HG03045 (cell line): ENCODE results near the gene GNAQ.
"Not testable (repeated sequence)": the region's sequence is repeated elsewhere in the genome, so short reads cannot be mapped to it uniquely, and the experiment has no call there.

Experiments used
- ATAC-seq: cut with Tn5 transposase; IDR thresholded peaks from one replicate; pipeline ENCODE4 v1.9.1; 2021; ENCODE audit warnings: mild to moderate bottlenecking, moderate library complexity; ENCODE audit not compliant: unreplicated experiment

The GNAQ gene

GRCh38 chr9:77752554-77752953 lies 279.1 kb downstream of the GNAQ start:
- ATAC-seq: no peak

- ATAC-seq: no peak
Measured at GRCh38 chr9:77751341-77752091, 280.1 kb downstream of the GNAQ start.

GRCh38 chr9:77750981-77751340 lies 280.6 kb downstream of the GNAQ start:
- no peak for ATAC-seq

- no peak for ATAC-seq
Measured at GRCh38 chr9:77750284-77750683, 281.3 kb downstream of the GNAQ start.

GRCh38 chr9:77748214-77748772 lies 283.3 kb downstream of the GNAQ start:
- ATAC-seq: no peak

- no peak for ATAC-seq
Measured at GRCh38 chr9:77747163-77747562, 284.4 kb downstream of the GNAQ start.

GRCh38 chr9:77744841-77745430 lies 286.7 kb downstream of the GNAQ start:
- ATAC-seq: no peak

GRCh38 chr9:77743386-77743785 lies 288.2 kb downstream of the GNAQ start:
- no peak for ATAC-seq

- ATAC-seq: no peak
Measured at GRCh38 chr9:77738932-77739331, 292.7 kb downstream of the GNAQ start.

- ATAC-seq: no peak
Measured at GRCh38 chr9:77735494-77735893, 296.1 kb downstream of the GNAQ start.

GRCh38 chr9:77731930-77732329 lies 299.7 kb downstream of the GNAQ start:
- ATAC-seq: no peak

GRCh38 chr9:77731008-77731698 lies 300.5 kb downstream of the GNAQ start:
- no peak for ATAC-seq

- no peak for ATAC-seq
Measured at GRCh38 chr9:77729177-77729576, 302.4 kb downstream of the GNAQ start.

GRCh38 chr9:77726814-77727213 lies 304.8 kb downstream of the GNAQ start:
- no peak for ATAC-seq

GRCh38 chr9:77726289-77726688 lies 305.3 kb downstream of the GNAQ start:
- ATAC-seq: no peak

- ATAC-seq: no peak
Measured at GRCh38 chr9:77725820-77726219, 305.8 kb downstream of the GNAQ start.

GRCh38 chr9:77725046-77725694 lies 306.4 kb downstream of the GNAQ start:
- ATAC-seq: no peak

GRCh38 chr9:77721156-77721555 lies 310.5 kb downstream of the GNAQ start:
- ATAC-seq: not testable (repeated sequence)

GRCh38 chr9:77719321-77719720 lies 312.3 kb downstream of the GNAQ start:
- ATAC-seq: no peak

GRCh38 chr9:77718298-77718640 lies 313.3 kb downstream of the GNAQ start:
- ATAC-seq: not testable (repeated sequence)

- ATAC-seq: not testable (repeated sequence)
Measured at GRCh38 chr9:77717608-77718297, 313.9 kb downstream of the GNAQ start.
